Mesothelial cell of epicardium (in vitro differentiated cells): Measurements from ENCODE around the gene EMILIN2. TPM values are rescaled to one million over a fixed set of nuclear protein-coding genes. Genes with fewer than 3 reads are reported as not detected.

ENCODE experiments used
- DNase-seq, 2 experiments: peaks; one replicate each; pipeline ENCODE4 v3.0.0; 2021; ENCODE audit warnings: low spot score in 2 of 2; ENCODE audit not compliant: unreplicated experiment in 2 of 2
- H3K27ac Mint-ChIP-seq: 2 replicates; pipeline ENCODE4 v1.8.0; 2021; ENCODE audit warnings: mixed read lengths
- H3K27me3 Mint-ChIP-seq: 2 replicates; pipeline ENCODE4 v1.8.0; 2021; ENCODE audit warnings: low read depth, mixed read lengths
- H3K36me3 Mint-ChIP-seq: 2 replicates; pipeline ENCODE4 v1.8.0; 2021; ENCODE audit warnings: mixed read lengths
- H3K4me1 Mint-ChIP-seq: 2 replicates; pipeline ENCODE4 v1.8.0; 2021; ENCODE audit warnings: mixed read lengths
- H3K4me3 Mint-ChIP-seq: 2 replicates; pipeline ENCODE4 v1.8.0; 2021; ENCODE audit warnings: mild to moderate bottlenecking, moderate library complexity, mixed read lengths
- H3K9me3 Mint-ChIP-seq: 2 replicates; pipeline ENCODE4 v1.8.0; 2021; ENCODE audit warnings: mixed read lengths
- CTCF ChIP-seq: fragments of 200-600 bp; sonication (generic); IDR thresholded peaks from one replicate; pipeline ENCODE4 v1.5.0; 2021; ENCODE audit warnings: antibody characterized with exemption; ENCODE audit not compliant: unreplicated experiment
- total RNA-seq: library from RNA; stranded (reverse); gene quantifications from 3 replicates; pipeline ENCODE4 v1.2.1, GENCODE V29; 2021

EMILIN2 gene
- total RNA-seq, 1 donor from 2014 or later: 30.2 TPM

GRCh38 chr18:2811416-2811815 is 35.4 kb upstream of the EMILIN2 start:
- peaks cover 59% of the 10 kb centered on the region for H3K9me3 Mint-ChIP-seq
- H3K27me3 Mint-ChIP-seq: no peaks in the 10 kb centered on the region

GRCh38 chr18:2814928-2815327 is 31.9 kb upstream of the EMILIN2 start:
- Mint-ChIP-seq H3K4me1 (no peaks in the 10 kb centered on the region), H3K4me3 (no peak overlapping the region), H3K36me3 (peaks cover 12% of the 10 kb centered on the region), H3K27ac (no peak overlapping the region), H3K27me3 (no peaks in the 10 kb centered on the region), H3K9me3 (peaks cover 69% of the 10 kb centered on the region)
- TF ChIP-seq CTCF: no peak
- DNase-seq: no peak

More at GRCh38 chr18:2811416-2811815, 35.4 kb upstream of the EMILIN2 start:
- H3K4me3 Mint-ChIP-seq: no peak overlapping the region
- H3K27ac Mint-ChIP-seq: no peak overlapping the region
- TF ChIP-seq CTCF: no peak
- H3K36me3 Mint-ChIP-seq: peaks cover 14% of the 10 kb centered on the region
- no peaks in the 10 kb centered on the region for H3K4me1 Mint-ChIP-seq
- no peak for DNase-seq

- Mint-ChIP-seq H3K36me3 (peaks cover 7% of the 10 kb centered on the region), H3K4me3 (no peak overlapping the region), H3K4me1 (no peaks in the 10 kb centered on the region), H3K27me3 (no peaks in the 10 kb centered on the region), H3K9me3 (peaks cover 41% of the 10 kb centered on the region), H3K27ac (no peak overlapping the region)
- no peak for DNase-seq
- no peak for TF ChIP-seq CTCF
Observed at GRCh38 chr18:2818281-2818680, 28.5 kb upstream of the EMILIN2 start.

- H3K9me3 Mint-ChIP-seq: peaks cover 19% of the 10 kb centered on the region
- H3K4me3 Mint-ChIP-seq: no peak overlapping the region
- no peak for TF ChIP-seq CTCF
- peaks cover 14% of the 10 kb centered on the region for H3K4me1 Mint-ChIP-seq
- H3K27me3 Mint-ChIP-seq: no peaks in the 10 kb centered on the region
- H3K27ac Mint-ChIP-seq: no peak overlapping the region
- H3K36me3 Mint-ChIP-seq: peaks cover 1% of the 10 kb centered on the region
- DNase-seq: no peak
Observed at GRCh38 chr18:2821695-2822094, 25.1 kb upstream of the EMILIN2 start.

- Mint-ChIP-seq H3K36me3 (peaks cover 1% of the 10 kb centered on the region), H3K4me3 (no peak overlapping the region), H3K9me3 (peaks cover 14% of the 10 kb centered on the region), H3K4me1 (peaks cover 14% of the 10 kb centered on the region), H3K27me3 (no peaks in the 10 kb centered on the region), H3K27ac (no peak overlapping the region)
- no peak for TF ChIP-seq CTCF
- no peak for DNase-seq
Observed at GRCh38 chr18:2822213-2822921, 24.4 kb upstream of the EMILIN2 start.

GRCh38 chr18:2823202-2823601 is 23.6 kb upstream of the EMILIN2 start:
- peaks cover 1% of the 10 kb centered on the region for H3K36me3 Mint-ChIP-seq
- H3K4me3 Mint-ChIP-seq: no peak overlapping the region
- H3K27ac Mint-ChIP-seq: no peak overlapping the region
- H3K9me3 Mint-ChIP-seq: peaks cover 11% of the 10 kb centered on the region
- H3K4me1 Mint-ChIP-seq: peaks cover 14% of the 10 kb centered on the region
- no peaks in the 10 kb centered on the region for H3K27me3 Mint-ChIP-seq
- DNase-seq: no peak
- no peak for TF ChIP-seq CTCF
